ENCODE results near the gene SH3GLB2. TPM values are rescaled to one million over a fixed set of nuclear protein-coding genes. Genes with fewer than 3 reads are reported as not detected.
A peak's percentile ranks its signal among the peaks of the same experiment; 100 is the strongest.

The SH3GLB2 gene
- total RNA-seq, 1 donor from 2014 or later, result 76.1 TPM

GRCh38 chr9:129068990-129069861, 41.1 kb upstream of the SH3GLB2 start:
- Mint-ChIP-seq H3K36me3 (ENCODE audit: low read depth) (peaks cover 3% of the 10 kb centered on the region), H3K9me3 (no peaks in the 10 kb centered on the region), H3K4me3 (no peak overlapping the region), H3K27me3 (ENCODE audit: low read depth) (no peaks in the 10 kb centered on the region), H3K27ac (ENCODE audit: unreplicated experiment) (no peak overlapping the region), H3K4me1 (peaks cover 4% of the 10 kb centered on the region)
- no peak for DNase-seq (ENCODE audit: low read depth, low spot score)
- no peak for TF ChIP-seq CTCF (conservative IDR thresholded peaks at IDR 0.05)

- Mint-ChIP-seq H3K4me3 (peak overlapping the region; percentile 48), H3K36me3 (ENCODE audit: low read depth) (peaks cover 3% of the 10 kb centered on the region), H3K27ac (ENCODE audit: unreplicated experiment) (no peak overlapping the region), H3K4me1 (peaks cover 4% of the 10 kb centered on the region), H3K9me3 (no peaks in the 10 kb centered on the region), H3K27me3 (ENCODE audit: low read depth) (no peaks in the 10 kb centered on the region)
- DNase-seq (ENCODE audit: low read depth, low spot score), result no peak
- TF ChIP-seq CTCF (conservative IDR thresholded peaks at IDR 0.05), result no peak
Measured at GRCh38 chr9:129068110-129068509, 40.0 kb upstream of the SH3GLB2 start.

- no peak for TF ChIP-seq CTCF (conservative IDR thresholded peaks at IDR 0.05)
- Mint-ChIP-seq H3K27ac (ENCODE audit: unreplicated experiment) (no peak overlapping the region), H3K9me3 (no peaks in the 10 kb centered on the region), H3K4me1 (no peaks in the 10 kb centered on the region), H3K4me3 (no peak overlapping the region), H3K36me3 (ENCODE audit: low read depth) (peaks cover 3% of the 10 kb centered on the region), H3K27me3 (ENCODE audit: low read depth) (no peaks in the 10 kb centered on the region)
- no peak for DNase-seq (ENCODE audit: low read depth, low spot score)
Measured at GRCh38 chr9:129064499-129064908, 36.4 kb upstream of the SH3GLB2 start.

GRCh38 chr9:129063061-129063460, 34.9 kb upstream of the SH3GLB2 start:
- no peaks in the 10 kb centered on the region for H3K27me3 Mint-ChIP-seq (ENCODE audit: low read depth)
- H3K9me3 Mint-ChIP-seq, result no peaks in the 10 kb centered on the region
- no peak overlapping the region for H3K27ac Mint-ChIP-seq (ENCODE audit: unreplicated experiment)
- TF ChIP-seq CTCF (conservative IDR thresholded peaks at IDR 0.05), result no peak
- peaks cover 3% of the 10 kb centered on the region for H3K36me3 Mint-ChIP-seq (ENCODE audit: low read depth)
- no peaks in the 10 kb centered on the region for H3K4me1 Mint-ChIP-seq
- DNase-seq (ENCODE audit: low read depth, low spot score), result no peak
- no peak overlapping the region for H3K4me3 Mint-ChIP-seq

- H3K27me3 Mint-ChIP-seq (ENCODE audit: low read depth), result no peaks in the 10 kb centered on the region
- no peak overlapping the region for H3K27ac Mint-ChIP-seq (ENCODE audit: unreplicated experiment)
- TF ChIP-seq CTCF (conservative IDR thresholded peaks at IDR 0.05), result no peak
- H3K36me3 Mint-ChIP-seq (ENCODE audit: low read depth), result peaks cover 3% of the 10 kb centered on the region
- H3K9me3 Mint-ChIP-seq, result no peaks in the 10 kb centered on the region
- H3K4me3 Mint-ChIP-seq, result no peak overlapping the region
- no peaks in the 10 kb centered on the region for H3K4me1 Mint-ChIP-seq
- DNase-seq (ENCODE audit: low read depth, low spot score), result no peak
Measured at GRCh38 chr9:129060991-129061390, 32.9 kb upstream of the SH3GLB2 start.

Data from neural crest cell (in vitro differentiated cells).